Heart left ventricle (tissue), 16 donors: ENCODE measurements around the gene GPR137. TPM values are rescaled to one million over a fixed set of nuclear protein-coding genes. Genes with fewer than 3 reads are reported as not detected.

Experiments used
- ATAC-seq, 4 donors: fragments of 200-7000 bp; cut with Tn5 transposase; one replicate each; pipeline ENCODE4 v1.9.1; 2020 to 2022; ENCODE audit warnings: moderate library complexity in 4 of 4, mild to moderate bottlenecking in 3 of 4, moderate number of reproducible peaks in 1 of 4
- DNase-seq, 5 donors: peaks; one replicate each; pipeline ENCODE4 v3.0.0-alpha.2; 2020
- H3K27ac ChIP-seq, 12 donors: fragments of 200-600 bp; sonication (generic) in 4 of 12; one replicate each; pipeline versions ENCODE4 v1.5.0 to v1.8.0; 2016 to 2022; ENCODE audit warnings: mild to moderate bottlenecking in 2 of 12
- H3K27me3 ChIP-seq, 9 donors: fragments of 200-600 bp; sonication (generic) in 2 of 9; one replicate each; pipeline versions ENCODE4 v1.5.1 to v1.8.0; 2016 to 2022; ENCODE audit warnings: mild to moderate bottlenecking in 3 of 9
- H3K36me3 ChIP-seq, 9 donors: fragments of 200-600 bp; sonication (generic) in 2 of 9; one replicate each; pipeline versions ENCODE4 v1.5.0 to v1.8.0; 2018 to 2022; ENCODE audit warnings: mild to moderate bottlenecking in 2 of 9
- H3K4me1 ChIP-seq, 12 donors: fragments of 200-600 bp; sonication (generic) in 4 of 12; one replicate each; pipeline versions ENCODE4 v1.5.0 to v1.8.0; 2016 to 2022; ENCODE audit warnings: mild to moderate bottlenecking in 3 of 12
- H3K4me3 ChIP-seq, 12 donors: fragments of 200-600 bp; sonication (generic) in 4 of 12; one replicate each; pipeline versions ENCODE4 v1.5.0 to v1.8.0; 2017 to 2022; ENCODE audit warnings: mild to moderate bottlenecking in 9 of 12, moderate library complexity in 4 of 12
- H3K9me3 ChIP-seq, 12 donors: fragments of 200-600 bp; sonication (generic) in 4 of 12; one replicate each; pipeline versions ENCODE4 v1.5.0 to v1.8.0; 2016 to 2022; ENCODE audit warnings: mild to moderate bottlenecking in 1 of 12
- POLR2A ChIP-seq, 2 donors: fragments of 450-650 bp; IDR thresholded peaks; one replicate each; pipeline ENCODE4 v1.6.1; 2017; ENCODE audit warnings: antibody characterized with exemption in 2 of 2, mild to moderate bottlenecking in 2 of 2, moderate library complexity in 2 of 2
- WGBS, 4 donors: extraction: QIAGEN DNeasy Blood & Tissue Kit in 2 of 4; methylation state at CpG; one replicate each; pipeline versions ENCODE4 v1.1.5 to v1.1.7; 2013 to 2018; 5-methylcytosine and 5-hydroxymethylcytosine counted together
- intact Hi-C, 10 donors: fragments of 100-400 bp; cut with DNase I; formaldehyde crosslinking; loops; one replicate each; pipeline versions ENCODE4 v1.11.1 to v1.14.2; 2022
- polyA plus RNA-seq, 2 donors: library from polyadenylated mRNA; stranded (reverse); fragments of 200-250 nt; gene quantifications; one replicate each; pipeline ENCODE4 v1.2.3, GENCODE V29; 2013
- total RNA-seq, 9 donors: library from RNA; depleted of rRNA in 2 of 9; stranded (reverse); fragments of >200 nt in 2 of 9; fragmentation: NEBNext Ultra II Directional in 3 of 9; extraction: Animal tissue kit (Norgen Biotek cat#: 25700) in 3 of 9; gene quantifications; one replicate each; pipeline versions ENCODE4 v1.1.0 to v1.2.4, GENCODE V29; 2016 to 2023
- TF ChIP-seq, protein P1 (sequence below), 12 donors: fragments of 200-600 bp; sonication (generic) in 4 of 12; IDR thresholded peaks; one replicate each; pipeline versions ENCODE4 v1.5.0 to v1.8.0; 2018 to 2022; ENCODE audit warnings: antibody characterized with exemption in 12 of 12, mild to moderate bottlenecking in 5 of 12
- donor health status: ischemic (EF 13 %, LVEDD 7.1; RV severe dilation, severe dysfunction).
- donor health status: healthy with polysubstance abuse.
- donor health status: DM: no; HTN: yes; CAD: no.
- donor health status: DM: no; HTN: no; CAD: no.
- donor health status: ischemic (EF 25% LVEDD 6.9; RV normal size, moderate dysfunction).
- donor health status: ischemic (EF 25% LVEDD 5.7; RV mildly dilated, moderate dysfunction).
- donor health status: healthy.
- donor health status: DM: yes; HTN: yes; CAD: no.
- donor health status: ischemic (EF 35%, LVEDD 5.7; RV mildly dilated, moderate dysfunction).
- donor health status: nonischemic (EF 11% LVEDD 7.7; RV severe dilation, severe dysfunction).
- donor health status: DM: yes; HTN: yes; CAD: no.
- donor health status: PGD.
- donor health status: ischemic (EF 29% LVEDD 5.4; RV normal size, mild dysfunction).
- donor health status: nonischemic (EF 23%, LVEDD 6.1; RV moderate dilation, normal function).

The GPR137 gene
- total and polyA plus RNA-seq, 11 donors: 20.2 to 48.3 (median 26.2) TPM

DNA sequence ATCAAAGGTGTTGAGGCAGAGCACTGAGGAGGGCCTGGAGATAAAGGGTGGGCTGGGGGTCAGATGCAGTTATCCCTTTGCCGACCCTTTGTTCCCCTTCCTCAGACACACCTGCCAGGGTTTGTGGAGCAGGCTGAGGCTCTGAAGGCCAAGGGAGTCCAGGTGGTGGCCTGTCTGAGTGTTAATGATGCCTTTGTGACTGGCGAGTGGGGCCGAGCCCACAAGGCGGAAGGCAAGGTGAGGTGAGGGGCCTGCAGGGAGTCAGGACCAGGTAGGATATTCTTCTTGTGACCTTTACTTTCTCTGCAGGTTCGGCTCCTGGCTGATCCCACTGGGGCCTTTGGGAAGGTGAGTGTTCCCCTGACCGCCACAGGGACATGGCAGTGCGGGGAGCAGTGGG lies 34.9 kb downstream of the GPR137 start:
- no peaks in the 10 kb centered on the region for H3K9me3 ChIP-seq
- no peak for TF ChIP-seq POLR2A (IDR thresholded peaks at IDR 0.05)
- TF ChIP-seq, protein P1, sequence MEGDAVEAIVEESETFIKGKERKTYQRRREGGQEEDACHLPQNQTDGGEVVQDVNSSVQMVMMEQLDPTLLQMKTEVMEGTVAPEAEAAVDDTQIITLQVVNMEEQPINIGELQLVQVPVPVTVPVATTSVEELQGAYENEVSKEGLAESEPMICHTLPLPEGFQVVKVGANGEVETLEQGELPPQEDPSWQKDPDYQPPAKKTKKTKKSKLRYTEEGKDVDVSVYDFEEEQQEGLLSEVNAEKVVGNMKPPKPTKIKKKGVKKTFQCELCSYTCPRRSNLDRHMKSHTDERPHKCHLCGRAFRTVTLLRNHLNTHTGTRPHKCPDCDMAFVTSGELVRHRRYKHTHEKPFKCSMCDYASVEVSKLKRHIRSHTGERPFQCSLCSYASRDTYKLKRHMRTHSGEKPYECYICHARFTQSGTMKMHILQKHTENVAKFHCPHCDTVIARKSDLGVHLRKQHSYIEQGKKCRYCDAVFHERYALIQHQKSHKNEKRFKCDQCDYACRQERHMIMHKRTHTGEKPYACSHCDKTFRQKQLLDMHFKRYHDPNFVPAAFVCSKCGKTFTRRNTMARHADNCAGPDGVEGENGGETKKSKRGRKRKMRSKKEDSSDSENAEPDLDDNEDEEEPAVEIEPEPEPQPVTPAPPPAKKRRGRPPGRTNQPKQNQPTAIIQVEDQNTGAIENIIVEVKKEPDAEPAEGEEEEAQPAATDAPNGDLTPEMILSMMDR (IDR thresholded peaks at IDR 0.05): no peak
- ATAC-seq: no peak
- DNase-seq: no peak
- no peaks in the 10 kb centered on the region for H3K27me3 ChIP-seq
- intact Hi-C loops: no loop called here
- H3K4me1 ChIP-seq: peaks cover 0 to 26% (median 17%) of the 10 kb centered on the region in 12 donors
- H3K27ac ChIP-seq: no peak overlapping the region
- no peak overlapping the region for H3K4me3 ChIP-seq
- peaks cover 0 to 31% (median 18%) of the 10 kb centered on the region in 9 donors for H3K36me3 ChIP-seq
- 92 to 96% (median 96%) methylated on average over 7 of the region's 7 CpGs for WGBS, 4 donors

DNA sequence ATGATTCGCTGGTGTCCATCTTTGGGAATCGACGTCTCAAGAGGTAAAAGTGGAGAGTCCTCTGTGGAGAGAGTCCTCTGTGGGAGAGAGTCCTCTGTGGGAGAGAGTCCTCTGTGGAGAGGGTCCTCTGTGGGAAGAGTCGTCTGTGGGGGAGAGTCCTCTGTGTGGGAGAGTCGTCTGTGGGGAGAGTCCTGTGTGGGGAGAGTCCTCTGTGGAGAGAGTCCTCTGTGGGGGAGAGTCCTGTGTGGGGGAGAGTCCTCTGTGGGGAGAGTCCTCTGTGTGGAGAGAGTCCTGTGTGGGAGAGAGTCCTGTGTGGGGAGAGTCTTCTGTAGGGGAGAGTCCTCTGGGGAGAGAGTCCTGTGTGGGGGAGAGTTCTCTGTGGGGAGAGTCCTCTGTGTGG lies 35.4 kb downstream of the GPR137 start:
- 82 to 89% (median 87%) methylated on average over 5 of the region's 5 CpGs for WGBS, 4 donors
- DNase-seq (no peak), ATAC-seq (no peak)
- Histone ChIP-seq H3K9me3 (no peaks in the 10 kb centered on the region), H3K36me3 (peaks cover 0 to 27% (median 14%) of the 10 kb centered on the region in 9 donors), H3K27me3 (no peaks in the 10 kb centered on the region), H3K4me3 (no peak overlapping the region), H3K27ac (no peak overlapping the region), H3K4me1 (peaks cover 0 to 25% (median 17%) of the 10 kb centered on the region in 12 donors)
- TF ChIP-seq POLR2A (IDR thresholded peaks at IDR 0.05): no peak
- TF ChIP-seq, protein P1 (IDR thresholded peaks at IDR 0.05): no peak
- intact Hi-C loops: no loop called here

GRCh38 chr11:64321533-64321932 lies 35.9 kb downstream of the GPR137 start:
- no peak for TF ChIP-seq POLR2A (IDR thresholded peaks at IDR 0.05)
- TF ChIP-seq, protein P1 (IDR thresholded peaks at IDR 0.05): no peak
- no peak overlapping the region for H3K27ac ChIP-seq
- intact Hi-C loops: no loop called here
- WGBS, 4 donors: 92 to 97% (median 94%) methylated on average over 5 of the region's 5 CpGs
- ATAC-seq (no peak), DNase-seq (no peak)
- H3K9me3 ChIP-seq: no peaks in the 10 kb centered on the region
- H3K27me3 ChIP-seq: no peaks in the 10 kb centered on the region
- peaks cover 0 to 20% (median 14%) of the 10 kb centered on the region in 12 donors for H3K4me1 ChIP-seq
- no peak overlapping the region for H3K4me3 ChIP-seq
- peaks cover 0 to 24% (median 10%) of the 10 kb centered on the region in 9 donors for H3K36me3 ChIP-seq

DNA sequence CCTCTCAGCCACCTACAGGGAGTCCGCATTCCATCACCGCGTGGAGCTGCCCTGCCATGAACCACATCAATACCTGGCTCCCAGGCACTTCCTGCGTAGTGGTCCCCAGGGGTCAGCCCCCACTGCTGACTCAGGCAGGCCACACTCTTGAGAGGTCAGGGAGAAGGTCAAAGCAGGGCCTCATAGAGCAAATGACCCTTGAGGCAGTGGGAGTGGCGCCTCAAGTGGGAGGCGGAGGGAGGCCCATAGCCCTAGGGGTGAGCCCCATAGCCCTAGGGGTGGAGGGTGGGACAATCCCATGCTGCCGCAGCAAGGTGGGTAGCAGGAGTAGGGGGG lies 37.2 kb downstream of the GPR137 start:
- H3K27me3 ChIP-seq: no peaks in the 10 kb centered on the region
- no peak for TF ChIP-seq POLR2A (IDR thresholded peaks at IDR 0.05)
- TF ChIP-seq, protein P1 (IDR thresholded peaks at IDR 0.05): no peak
- H3K4me1 ChIP-seq: peaks cover 0 to 14% (median 8%) of the 10 kb centered on the region in 12 donors
- H3K4me3 ChIP-seq: no peak overlapping the region
- 82 to 98% (median 86%) methylated on average over 4 to 7 of the region's 7 CpGs for WGBS, 4 donors
- no peak overlapping the region for H3K27ac ChIP-seq
- DNase-seq: no peak
- intact Hi-C loops: no loop called here
- peaks cover 0 to 24% (median 10%) of the 10 kb centered on the region in 9 donors for H3K36me3 ChIP-seq
- ATAC-seq: no peak
- H3K9me3 ChIP-seq: peaks cover 0 to 5% (median 0%) of the 10 kb centered on the region in 12 donors
